COLO668 (cell line): ENCODE data around the gene ROR2.

ENCODE experiments used
- DNase-seq: peaks from one replicate; lab custom pipeline; 2025; ENCODE audit not compliant: unreplicated experiment; lab: John Stamatoyannopoulos, UW

The ROR2 gene

GRCh38 chr9:91693226-91693625 lies 256.8 kb downstream of the ROR2 start:
- no peak for DNase-seq

- DNase-seq: peak; percentile 14
These were observed 259.3 kb downstream of the ROR2 start for GRCh38 chr9:91690540-91691249.

- DNase-seq: no peak
These were observed 261.0 kb downstream of the ROR2 start for GRCh38 chr9:91689006-91689405.

- DNase-seq: no peak
These were observed 266.8 kb downstream of the ROR2 start for GRCh38 chr9:91683269-91683668.

- DNase-seq: no peak
These were observed 267.2 kb downstream of the ROR2 start for GRCh38 chr9:91682806-91683205.

- peak; percentile 54 for DNase-seq
These were observed 268.3 kb downstream of the ROR2 start for GRCh38 chr9:91681461-91682305.

- DNase-seq: no peak
These were observed 269.0 kb downstream of the ROR2 start for GRCh38 chr9:91680998-91681397.

- no peak for DNase-seq
These were observed 269.9 kb downstream of the ROR2 start for GRCh38 chr9:91680106-91680505.

GRCh38 chr9:91678807-91679580 lies 271.0 kb downstream of the ROR2 start:
- DNase-seq: no peak

- peak; percentile 69 for DNase-seq
These were observed 272.1 kb downstream of the ROR2 start for GRCh38 chr9:91677822-91678436.

- no peak for DNase-seq
These were observed 272.7 kb downstream of the ROR2 start for GRCh38 chr9:91677331-91677730.

GRCh38 chr9:91676046-91676445 lies 274.0 kb downstream of the ROR2 start:
- no peak for DNase-seq

GRCh38 chr9:91664663-91665062 lies 285.4 kb downstream of the ROR2 start:
- DNase-seq: no peak

GRCh38 chr9:91663858-91664257 lies 286.2 kb downstream of the ROR2 start:
- no peak for DNase-seq

- DNase-seq: no peak
These were observed 288.6 kb downstream of the ROR2 start for GRCh38 chr9:91661451-91661850.

GRCh38 chr9:91660521-91660920 lies 289.5 kb downstream of the ROR2 start:
- DNase-seq: no peak

GRCh38 chr9:91659529-91660495 lies 290.2 kb downstream of the ROR2 start:
- peak; percentile 40 for DNase-seq

- DNase-seq: no peak
These were observed 291.4 kb downstream of the ROR2 start for GRCh38 chr9:91658513-91659105.

GRCh38 chr9:91657501-91657900 lies 292.5 kb downstream of the ROR2 start:
- DNase-seq: no peak

- DNase-seq: no peak
These were observed 294.4 kb downstream of the ROR2 start for GRCh38 chr9:91655658-91656057.
